ENCODE results near the gene SCN7A. TPM values are rescaled to one million over a fixed set of nuclear protein-coding genes. Genes with fewer than 3 reads are reported as not detected.
A peak's percentile ranks its signal among the peaks of the same experiment; 100 is the strongest.

SCN7A gene
- total RNA-seq, 1 donor: under 0.01 TPM

GRCh38 chr2:166388481-166389070 is 105.5 kb downstream of the SCN7A start:
- TF ChIP-seq CTCF (IDR thresholded peaks at IDR 0.05; ENCODE audit: insufficient read depth, low read depth, low read length): no peak
- no peak for DNase-seq (ENCODE audit: low read depth)
- no peak overlapping the region for H3K4me3 ChIP-seq (ENCODE audit: low read depth, low read length)

- no peak for DNase-seq (ENCODE audit: low read depth)
- no peak overlapping the region for H3K4me3 ChIP-seq (ENCODE audit: low read depth, low read length)
- TF ChIP-seq CTCF (IDR thresholded peaks at IDR 0.05; ENCODE audit: insufficient read depth, low read depth, low read length): no peak
These were observed 108.7 kb downstream of the SCN7A start for GRCh38 chr2:166385313-166385712.

- peak; percentile 28 for TF ChIP-seq CTCF (IDR thresholded peaks at IDR 0.05; ENCODE audit: insufficient read depth, low read depth, low read length)
- DNase-seq (ENCODE audit: low read depth): peak; percentile 43
These were observed 109.3 kb downstream of the SCN7A start for GRCh38 chr2:166384774-166385173.

GRCh38 chr2:166382448-166382847 is 111.6 kb downstream of the SCN7A start:
- DNase-seq (ENCODE audit: low read depth): no peak
- TF ChIP-seq CTCF (IDR thresholded peaks at IDR 0.05; ENCODE audit: insufficient read depth, low read depth, low read length): no peak
- H3K4me3 ChIP-seq (ENCODE audit: low read depth, low read length): no peak overlapping the region

More at GRCh38 chr2:166384774-166385173, 109.3 kb downstream of the SCN7A start:
- no peak overlapping the region for H3K4me3 ChIP-seq (ENCODE audit: low read depth, low read length)

GRCh38 chr2:166380615-166381014 is 113.4 kb downstream of the SCN7A start:
- no peak overlapping the region for H3K4me3 ChIP-seq (ENCODE audit: low read depth, low read length)
- no peak for DNase-seq (ENCODE audit: low read depth)
- TF ChIP-seq CTCF (IDR thresholded peaks at IDR 0.05; ENCODE audit: insufficient read depth, low read depth, low read length): no peak

- no peak overlapping the region for H3K4me3 ChIP-seq (ENCODE audit: low read depth, low read length)
- no peak for DNase-seq (ENCODE audit: low read depth)
- no peak for TF ChIP-seq CTCF (IDR thresholded peaks at IDR 0.05; ENCODE audit: insufficient read depth, low read depth, low read length)
These were observed 117.2 kb downstream of the SCN7A start for GRCh38 chr2:166376873-166377272.

- peak overlapping the region; percentile 63 for H3K4me3 ChIP-seq (ENCODE audit: low read depth, low read length)
- DNase-seq (ENCODE audit: low read depth): no peak
- no peak for TF ChIP-seq CTCF (IDR thresholded peaks at IDR 0.05; ENCODE audit: insufficient read depth, low read depth, low read length)
These were observed 117.6 kb downstream of the SCN7A start for GRCh38 chr2:166376488-166376828.
